Measurements from ENCODE around the gene ERP44.
"Not testable (repeated sequence)": the region's sequence is repeated elsewhere in the genome, so short reads cannot be mapped to it uniquely, and the experiment has no call there.

The ERP44 gene

DNA sequence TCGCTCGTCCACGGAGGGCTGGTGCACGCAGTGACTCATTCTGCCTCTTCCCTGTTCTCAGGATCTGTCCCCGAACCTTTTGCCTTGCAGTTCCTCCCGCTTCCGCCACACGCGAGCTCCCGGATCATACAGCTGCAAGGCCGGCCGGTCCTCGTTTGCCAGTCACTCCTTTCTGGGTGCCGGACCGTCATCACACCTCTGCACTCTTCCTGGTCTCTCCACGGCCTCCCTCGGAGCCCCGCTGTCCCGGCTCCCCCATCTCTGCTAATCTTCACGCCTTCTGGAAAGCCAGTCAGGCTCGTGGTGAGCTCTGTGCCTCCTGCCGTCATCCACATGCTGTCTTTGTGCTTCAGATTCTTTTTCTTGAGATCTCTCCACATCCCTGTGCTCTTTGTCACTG is 100.5 kb downstream of the ERP44 start:
- no peak for DNase-seq

DNA sequence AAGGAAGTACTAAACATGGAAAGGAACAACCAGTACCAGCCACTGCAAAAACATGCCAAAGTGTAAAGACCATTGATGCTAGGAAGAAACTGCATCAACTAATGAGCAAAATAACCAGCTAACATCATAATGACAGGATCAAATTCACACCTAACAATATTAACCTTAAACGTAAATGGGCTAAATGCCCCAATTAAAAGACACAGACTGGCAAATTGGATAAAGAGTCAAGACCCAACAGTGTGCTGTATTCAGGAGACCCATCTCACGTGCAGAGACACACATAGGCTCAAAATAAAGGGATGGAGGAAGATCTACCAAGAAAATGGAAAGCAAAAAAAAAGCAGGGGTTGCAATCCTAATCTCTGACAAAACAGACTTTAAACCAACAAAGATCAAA is 108.3 kb downstream of the ERP44 start:
- not testable (repeated sequence) for DNase-seq

DNA sequence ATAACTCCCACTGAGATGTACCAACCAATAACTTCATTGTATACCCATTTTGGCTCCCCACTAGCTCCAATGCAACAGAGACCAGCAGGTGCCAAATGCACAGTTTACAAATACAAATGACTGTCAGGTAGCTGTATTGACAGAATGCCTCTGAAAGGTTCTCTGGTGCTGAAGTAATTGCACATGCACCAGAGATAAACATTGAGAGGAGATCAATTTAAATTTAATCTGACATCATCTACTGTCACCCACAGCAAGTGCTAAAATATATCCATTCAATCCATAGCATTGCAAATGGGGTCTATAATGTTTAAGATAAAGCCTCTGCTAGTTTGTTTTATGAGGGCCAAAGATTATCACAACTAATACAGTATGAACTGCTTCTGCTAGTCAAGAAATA is 112.2 kb downstream of the ERP44 start:
- no peak for DNase-seq

DNA sequence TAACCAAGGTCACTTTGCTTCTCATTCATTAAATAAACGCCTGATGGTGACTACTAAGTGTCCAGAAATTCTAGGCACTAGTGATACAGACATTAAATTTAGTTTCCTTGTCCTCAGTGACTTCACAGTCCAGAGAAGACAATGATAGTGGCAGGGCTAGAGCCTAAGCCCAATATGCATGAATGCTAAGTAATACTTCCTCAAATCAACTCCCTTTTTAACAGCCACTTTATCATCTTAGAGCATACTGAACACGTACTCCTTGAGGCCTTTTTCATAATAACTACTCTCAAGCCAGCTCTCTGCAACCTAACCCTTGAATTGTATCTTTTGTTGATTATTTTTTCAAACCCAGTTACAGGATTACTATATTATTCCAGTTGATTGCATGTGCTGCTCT is 118.2 kb downstream of the ERP44 start:
- DNase-seq = no peak

DNA sequence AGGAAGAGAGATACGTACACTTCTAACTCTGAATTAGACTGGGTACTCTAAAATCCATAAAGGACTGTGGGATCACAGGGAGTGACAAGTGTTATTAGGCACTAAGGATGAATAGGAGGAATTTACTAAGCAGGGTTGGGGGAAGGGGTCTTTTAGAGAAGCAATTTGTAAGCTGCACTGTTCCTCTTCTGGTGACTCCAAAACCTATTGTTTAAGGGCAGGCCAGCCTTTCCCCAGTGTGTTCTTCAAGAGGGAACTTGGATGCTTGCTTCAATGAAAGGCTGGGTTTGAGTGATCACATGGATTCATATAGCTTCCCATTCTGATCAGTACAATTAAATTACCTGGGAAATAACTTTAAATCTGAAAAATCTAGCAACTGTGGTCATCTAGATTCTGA is 120.6 kb downstream of the ERP44 start:
- DNase-seq = no peak

DNA sequence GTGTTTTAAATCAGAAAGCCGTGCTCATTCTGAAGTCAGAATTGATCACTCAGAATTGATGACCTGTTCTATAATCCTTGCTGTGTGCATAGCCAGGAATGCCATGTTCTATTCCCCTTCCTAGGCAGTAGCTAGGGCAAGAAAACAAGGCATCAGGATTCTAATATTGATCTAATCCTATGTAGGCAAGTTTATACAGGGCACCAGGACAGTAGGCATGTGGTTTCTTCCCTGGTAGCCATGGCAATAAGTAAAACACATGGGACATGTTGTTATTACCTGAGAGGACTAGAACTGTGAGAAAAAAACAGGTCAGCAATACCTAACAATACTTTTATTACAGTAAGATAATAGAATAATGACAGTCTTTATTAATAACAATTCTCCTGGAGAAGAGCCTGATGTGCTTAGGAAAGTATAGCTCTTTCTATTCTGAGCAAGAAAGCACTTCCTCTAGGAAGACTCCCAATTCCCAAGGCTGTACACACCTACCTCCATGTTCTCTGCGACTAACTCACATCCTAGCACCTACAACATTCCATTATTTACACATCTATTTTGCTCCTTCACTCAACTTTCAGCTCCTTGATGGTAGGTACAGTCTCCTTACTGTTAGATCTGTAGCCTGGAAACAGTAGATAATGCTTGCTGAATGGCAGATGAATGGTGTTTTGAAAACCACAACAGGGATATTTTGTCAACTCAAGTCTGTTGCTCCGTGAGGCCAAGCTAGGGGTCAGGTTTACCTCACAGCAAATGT is 121.6 kb downstream of the ERP44 start:
- no peak for DNase-seq

DNA sequence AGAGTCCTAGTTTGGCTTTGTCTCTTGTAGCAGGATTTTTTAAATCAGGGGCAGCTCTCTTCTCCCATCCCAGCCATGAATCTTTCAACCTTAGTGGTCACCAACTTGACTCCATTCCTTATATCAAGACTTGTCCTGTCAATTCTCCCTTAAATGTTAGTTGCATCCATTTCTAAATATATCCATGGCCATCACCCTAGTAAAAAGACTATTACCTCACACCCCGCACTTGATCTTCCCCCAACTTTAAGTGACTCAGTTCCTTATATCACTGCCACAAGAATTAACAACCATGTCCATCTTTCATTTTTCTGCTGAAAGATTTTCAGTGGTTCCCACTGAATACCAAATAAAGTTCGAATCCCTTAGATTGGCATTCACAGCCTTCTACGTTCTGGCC is 125.3 kb downstream of the ERP44 start:
- no peak for DNase-seq

DNA sequence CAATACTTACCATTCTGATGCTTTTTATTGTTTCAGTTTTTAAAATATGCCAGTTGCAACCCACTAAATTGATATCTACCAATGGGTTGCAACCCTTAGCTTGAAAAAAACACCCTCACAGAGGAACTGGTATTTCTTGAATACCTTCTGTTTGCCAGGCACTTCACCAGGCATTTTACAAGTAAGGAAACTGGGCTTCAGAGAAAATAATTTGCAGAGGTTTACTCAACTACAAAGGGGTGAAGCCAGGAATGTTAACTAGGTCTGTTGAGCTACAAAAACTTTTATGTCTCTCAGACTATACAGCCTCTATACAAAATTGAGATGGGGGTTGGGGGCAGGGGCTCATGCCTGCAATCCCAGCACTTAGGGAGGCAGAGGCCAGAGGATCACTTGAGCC is 127.4 kb downstream of the ERP44 start:
- no peak for DNase-seq

DNA sequence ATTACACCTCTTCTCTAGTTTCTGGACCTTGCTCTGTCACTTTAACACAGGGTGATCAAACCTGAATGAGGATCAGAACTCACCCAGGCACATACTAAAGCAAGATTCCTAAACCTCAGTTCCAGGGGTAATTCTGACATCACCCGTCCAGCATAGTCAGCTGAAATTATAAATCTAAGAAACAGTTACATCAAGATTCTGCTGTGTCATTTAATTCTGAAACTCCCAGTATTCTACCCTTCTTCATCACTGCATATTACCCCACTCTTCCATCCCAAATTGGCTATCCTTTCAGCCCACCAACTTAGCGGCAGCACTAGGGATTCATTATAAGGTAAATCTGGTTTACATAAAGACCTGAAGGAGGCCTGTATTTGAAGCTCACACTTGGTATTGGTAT is 128.3 kb downstream of the ERP44 start:
- DNase-seq = no peak

DNA sequence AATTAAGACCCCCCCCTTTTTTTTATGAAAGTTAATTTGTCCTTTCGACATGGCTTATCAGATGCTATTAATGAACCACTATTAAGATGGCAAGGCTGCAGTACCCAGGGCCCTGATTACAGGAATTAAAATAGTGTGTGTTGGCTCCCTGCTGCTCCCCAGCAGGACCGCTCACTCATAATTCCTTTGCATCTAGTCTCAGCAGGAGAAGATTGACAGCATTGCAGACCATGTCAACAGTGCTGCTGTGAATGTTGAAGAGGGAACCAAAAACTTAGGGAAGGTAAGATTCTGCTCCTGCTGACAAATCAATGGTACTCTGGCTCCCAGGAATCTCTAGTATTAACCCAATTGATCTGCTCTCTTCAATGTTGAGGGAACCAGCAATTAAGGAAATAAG is 131.3 kb downstream of the ERP44 start:
- DNase-seq = no peak

DNA sequence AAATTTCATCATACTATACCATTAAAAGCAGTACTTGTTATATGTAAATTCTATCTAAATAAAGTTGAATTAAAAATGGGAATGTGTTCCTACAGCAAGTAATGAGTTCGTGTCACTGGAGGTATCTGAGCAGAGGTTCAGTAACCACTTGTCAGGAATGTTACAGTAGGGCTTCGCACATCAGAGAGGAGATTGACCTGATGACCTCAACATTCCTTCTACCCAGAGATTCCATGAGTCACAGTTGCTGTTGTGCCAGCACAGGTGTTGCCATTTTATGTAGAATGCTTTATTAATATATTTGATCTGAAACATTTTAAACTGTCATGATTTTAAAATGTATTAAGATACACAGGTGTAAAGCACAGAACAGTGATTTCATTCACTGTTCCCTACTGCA is 132.1 kb downstream of the ERP44 start:
- no peak for DNase-seq

DNA sequence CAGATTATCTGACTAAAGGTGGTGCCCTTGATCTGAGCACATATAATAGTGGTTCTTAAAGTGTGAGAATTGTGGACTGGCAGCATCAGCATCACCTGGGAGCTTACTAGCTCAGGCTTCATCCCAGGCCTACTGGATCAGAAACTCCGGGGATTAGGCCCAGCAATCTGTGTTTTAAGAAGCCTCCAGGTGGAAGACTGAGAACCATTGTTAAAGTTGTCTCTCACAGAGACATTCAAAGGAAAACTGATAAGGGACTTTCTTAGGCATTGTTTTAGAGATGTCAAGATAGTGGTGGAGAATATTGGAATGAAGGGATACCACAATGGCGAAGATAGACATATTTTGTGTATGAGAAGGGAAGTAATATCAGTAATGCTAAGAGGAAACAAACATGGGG is 132.8 kb downstream of the ERP44 start:
- no peak for DNase-seq

DNA sequence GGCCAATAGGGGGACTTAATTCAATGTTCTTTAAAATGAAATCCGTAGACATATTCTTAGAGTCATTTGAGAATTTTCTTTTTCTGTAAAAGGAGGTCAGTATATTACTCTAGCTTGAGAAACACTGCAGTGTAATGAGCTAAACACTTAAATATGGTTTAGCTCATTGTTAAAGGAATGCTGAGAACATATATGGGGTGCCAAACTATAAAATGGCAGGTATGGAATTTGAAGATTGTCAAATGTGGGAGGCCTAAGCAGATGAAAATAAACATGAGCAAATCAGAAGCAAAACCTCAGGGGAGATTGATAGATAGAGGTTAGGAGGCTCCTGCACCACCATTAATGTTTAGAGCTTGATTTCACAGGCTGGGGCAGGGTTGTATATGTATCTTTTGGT is 134.5 kb downstream of the ERP44 start:
- DNase-seq = no peak

DNA sequence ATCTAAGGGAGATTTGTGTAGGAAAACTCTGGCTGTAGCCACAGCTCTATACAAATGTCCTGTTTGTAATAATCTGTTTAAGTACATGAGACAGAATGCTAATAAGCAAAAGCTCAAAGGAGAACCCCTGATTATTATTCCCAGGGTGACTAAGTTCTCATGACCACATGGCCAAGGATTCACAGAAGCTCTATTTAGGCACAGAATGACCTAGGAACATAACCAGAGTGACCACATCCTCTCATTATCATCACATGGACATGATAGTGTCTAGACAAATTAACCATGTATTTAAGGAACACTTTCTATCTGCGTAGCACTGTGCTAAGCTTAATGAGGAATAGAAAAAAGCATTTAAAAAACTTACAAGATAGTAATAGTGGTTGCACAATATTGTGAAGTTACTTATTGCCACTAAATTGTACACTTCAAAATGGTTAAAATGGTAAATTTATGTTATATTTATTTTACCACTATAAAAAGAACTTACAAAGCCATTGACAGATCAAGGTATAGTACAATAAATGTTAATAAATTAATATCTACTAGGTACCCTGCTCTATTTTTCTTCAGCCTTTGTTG is 136.0 kb downstream of the ERP44 start:
- DNase-seq = no peak

DNA sequence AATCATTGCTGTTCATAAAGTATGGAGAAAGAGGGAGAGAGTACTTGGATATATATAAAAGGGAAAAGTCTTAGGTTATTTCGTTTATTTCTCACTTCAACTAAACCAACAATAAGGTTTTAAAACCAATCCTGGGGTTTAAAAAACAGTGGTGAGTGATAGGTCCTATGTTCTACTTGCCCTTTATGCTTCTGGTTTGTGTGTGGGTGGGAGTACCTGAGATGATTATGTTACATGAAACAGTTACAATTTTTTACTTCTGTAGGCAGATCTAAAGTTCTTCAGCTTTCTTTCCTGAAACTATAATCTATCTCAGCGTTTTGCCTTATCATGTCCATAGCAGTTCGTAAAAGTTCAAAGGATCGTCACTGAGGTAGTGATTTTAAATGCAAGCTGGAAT is 143.2 kb downstream of the ERP44 start:
- no peak for DNase-seq

DNA sequence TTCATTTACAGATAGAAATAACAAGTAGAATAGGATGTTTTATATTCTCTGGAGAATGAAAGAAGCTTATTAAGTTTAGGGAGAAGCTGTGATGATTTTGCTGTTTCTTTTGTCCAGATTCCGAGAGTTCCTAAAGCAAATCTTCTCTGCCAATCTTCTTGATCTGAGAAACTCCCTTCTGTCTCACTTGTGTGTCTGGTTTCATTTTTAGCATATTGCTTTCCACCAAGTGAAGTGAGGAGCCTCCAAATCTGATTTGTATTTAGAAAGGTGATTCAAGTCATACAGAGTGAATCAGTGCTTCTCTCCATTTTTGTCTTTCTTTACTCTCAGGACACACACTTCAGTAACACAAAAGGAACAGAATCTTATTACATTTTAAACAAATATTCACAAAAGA is 144.0 kb downstream of the ERP44 start:
- no peak for DNase-seq

DNA sequence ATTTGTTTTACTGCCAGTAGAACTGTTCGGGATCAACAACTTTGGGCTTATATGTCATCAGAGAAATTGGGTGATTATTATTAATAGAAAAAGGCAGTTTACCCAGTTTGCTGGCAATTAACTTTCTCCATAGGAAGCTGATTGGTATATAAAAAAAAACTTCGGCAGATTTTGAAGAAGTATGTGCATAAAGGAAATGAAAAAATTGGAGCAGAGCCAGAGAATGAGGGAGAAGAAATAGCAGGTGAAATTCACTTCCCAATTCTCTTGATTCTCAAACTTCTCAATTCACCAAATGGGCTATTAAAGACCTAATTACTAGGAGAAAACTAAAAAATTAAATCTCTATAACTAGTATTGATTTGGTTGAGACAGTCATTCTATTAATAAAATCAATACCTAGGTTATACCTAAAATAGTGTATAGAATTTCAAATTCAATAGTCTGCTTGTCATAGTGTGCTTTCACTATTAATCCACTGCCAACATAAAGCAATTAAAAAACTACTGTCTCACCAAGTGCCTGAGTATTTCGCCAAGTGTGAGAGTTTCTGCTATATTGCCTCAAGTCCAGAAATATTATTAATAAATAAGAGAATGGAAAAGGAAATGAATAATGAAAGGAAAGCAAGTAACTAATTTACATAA is 144.8 kb downstream of the ERP44 start:
- DNase-seq = no peak

DNA sequence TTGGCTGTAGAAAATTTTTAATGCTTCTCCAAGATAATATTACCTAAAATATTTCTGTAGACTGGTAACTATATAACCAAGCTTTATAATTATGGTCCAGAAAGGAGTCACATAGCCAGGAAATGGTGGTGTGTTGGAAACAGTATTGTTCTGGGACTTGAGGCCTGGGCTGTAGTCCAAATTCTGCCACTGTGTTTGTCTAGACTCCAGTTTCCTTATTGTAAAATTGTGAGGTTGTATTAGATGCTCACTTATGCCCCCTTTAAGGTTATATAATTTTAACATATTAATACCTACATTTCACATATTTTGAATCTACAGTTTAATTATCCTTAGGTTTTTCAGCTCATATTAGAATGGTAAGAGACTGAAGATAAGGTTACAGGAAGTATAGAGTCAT is 149.9 kb downstream of the ERP44 start:
- peak; percentile 18 for DNase-seq

DNA sequence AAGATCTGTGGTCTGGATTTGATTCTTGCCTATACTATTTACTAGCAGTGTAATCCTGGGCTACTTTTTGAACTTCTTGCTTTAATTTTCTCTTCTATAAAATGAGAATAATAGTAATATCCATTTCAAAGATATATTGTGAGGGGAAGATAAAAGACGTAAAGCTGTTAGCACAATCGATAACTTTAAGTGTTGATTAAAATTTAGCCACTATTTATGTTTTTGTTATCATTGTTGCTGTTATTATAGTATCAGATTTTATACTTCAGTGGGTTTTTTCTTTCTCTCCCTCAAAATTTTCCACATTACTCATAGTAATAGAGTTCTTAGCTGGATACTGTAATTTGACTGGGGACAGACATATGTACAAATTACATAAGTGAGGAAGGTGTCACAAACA is 150.3 kb downstream of the ERP44 start:
- DNase-seq = no peak

DNA sequence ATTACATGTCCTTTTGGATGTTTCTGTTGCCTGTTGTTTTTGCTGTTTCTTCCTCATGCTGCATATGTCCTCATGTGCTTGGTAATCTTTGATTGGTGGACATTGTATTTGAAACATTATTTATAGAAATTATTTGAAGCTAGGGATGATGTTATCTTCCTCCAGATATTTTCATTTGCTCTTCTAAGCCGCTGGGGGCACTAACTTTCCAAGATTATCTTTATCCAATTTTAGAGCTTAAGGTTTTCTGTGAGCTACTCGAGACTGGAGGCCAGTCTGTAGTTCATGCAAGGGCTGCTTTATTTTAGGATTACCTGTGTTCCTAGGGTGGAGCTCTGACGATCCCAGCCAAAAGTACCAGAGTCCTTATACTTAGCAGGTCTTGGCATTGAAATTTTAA is 151.4 kb downstream of the ERP44 start:
- no peak for DNase-seq

DNA sequence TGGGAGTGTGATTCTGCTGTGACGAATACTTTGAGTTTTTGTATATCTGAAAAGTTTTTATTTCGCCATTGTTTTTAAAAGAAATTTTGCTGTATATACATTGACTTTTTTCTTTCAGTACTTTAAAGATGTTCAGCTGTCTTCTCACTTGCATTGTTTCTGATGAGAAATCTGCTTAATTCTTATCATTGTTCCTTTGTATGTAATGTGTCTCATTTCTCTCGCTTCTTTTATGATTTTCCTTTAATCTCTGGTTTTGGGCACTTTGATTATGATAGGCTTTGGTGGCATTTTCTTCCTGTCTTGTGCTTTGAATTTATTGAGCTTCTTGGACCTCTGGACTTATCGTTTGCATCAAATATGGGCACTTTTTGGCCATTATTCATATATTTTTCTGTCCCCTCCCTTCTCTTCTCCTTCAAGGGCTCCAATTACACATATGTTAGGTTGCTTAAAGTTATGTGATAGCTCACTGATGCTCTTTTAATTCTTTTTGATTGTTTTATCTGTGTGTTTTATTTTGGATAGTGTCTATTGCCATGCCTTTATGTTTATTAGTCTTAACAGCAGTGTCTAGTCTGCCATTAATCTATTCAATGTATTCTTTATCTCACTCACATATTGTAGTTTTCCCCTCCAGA is 161.7 kb downstream of the ERP44 start:
- no peak for DNase-seq

DNA sequence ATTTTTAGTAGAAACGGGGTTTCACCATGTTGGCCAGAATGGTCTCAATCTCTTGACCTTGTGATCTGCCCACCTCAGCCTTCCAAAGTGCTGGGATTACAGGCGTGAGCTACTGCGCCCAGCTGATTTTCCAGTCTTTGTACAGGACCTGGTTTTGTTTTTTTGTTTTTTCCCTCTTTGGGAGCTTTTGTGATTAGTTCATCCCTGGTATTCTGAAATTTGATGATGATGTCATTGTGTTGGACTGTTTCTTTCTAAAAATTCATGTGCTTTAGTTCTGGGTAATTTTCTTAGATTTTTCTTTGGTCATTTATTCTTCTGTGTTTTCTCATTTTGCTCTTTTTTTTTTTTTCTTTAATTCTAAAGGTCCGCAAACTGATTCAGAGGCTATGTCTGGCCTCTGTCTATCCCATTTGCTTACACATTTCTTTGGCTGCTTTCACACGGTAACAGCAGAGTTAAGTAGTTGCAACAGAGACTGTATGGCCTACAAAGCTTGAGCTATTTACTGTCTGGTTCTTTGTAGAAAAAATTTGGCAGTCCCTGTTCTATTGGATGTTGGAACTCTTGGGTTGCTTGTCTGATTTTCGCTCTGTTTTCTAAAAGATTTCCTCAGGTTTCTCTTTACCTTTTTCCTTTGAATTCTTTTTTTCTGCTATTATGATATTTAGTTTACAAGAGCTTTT is 167.5 kb downstream of the ERP44 start:
- no peak for DNase-seq

DNA sequence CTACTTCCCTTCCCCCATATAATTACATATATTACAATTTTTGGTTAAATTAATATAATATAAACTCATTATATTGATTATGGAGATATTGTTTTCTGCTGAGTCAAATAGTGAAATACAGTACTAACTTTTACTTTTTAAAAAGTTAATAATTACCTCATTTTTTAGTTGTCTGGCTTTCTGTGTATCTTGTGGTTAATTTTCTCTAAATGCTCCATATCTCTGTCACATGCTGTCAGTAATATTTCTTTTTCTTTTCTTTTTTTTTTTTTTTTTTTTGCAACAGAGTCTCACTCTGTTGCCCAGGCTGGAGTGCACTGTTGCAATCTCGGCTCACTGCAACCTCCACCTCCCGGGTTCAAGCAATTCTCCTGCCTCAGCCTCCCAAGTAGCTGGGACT is 169.1 kb downstream of the ERP44 start:
- DNase-seq = no peak
